Prostate gland (tissue), 2 donors: Measurements from ENCODE around the gene EXOC3L2.

Source experiments
- CTCF ChIP-seq, 4 experiments: fragments of 200-600 bp in 2 of 4; fragments of 450-650 bp in 2 of 4; sonication (generic) in 2 of 4; IDR thresholded peaks; 1 replicate in 3 of 4; 2 replicates in 1 of 4; pipeline ENCODE4 v1.5.1; 2016 to 2019; ENCODE audit warnings: antibody characterized with exemption in 4 of 4, mild to moderate bottlenecking in 2 of 4, moderate library complexity in 2 of 4
- POLR2AphosphoS5 ChIP-seq: sonication (generic); formaldehyde crosslinking; IDR thresholded peaks from one replicate; pipeline ENCODE4 v1.6.1; 2017; ENCODE audit warnings: antibody characterized with exemption

- no peak for TF ChIP-seq CTCF (IDR thresholded peaks at IDR 0.05)
- no peak for TF ChIP-seq POLR2AphosphoS5
These were observed 74.8 kb downstream of the EXOC3L2 start for GRCh38 chr19:45170146-45171106.
